HCT116 (cell line): ENCODE results near the gene THSD8. TPM values are rescaled to one million over a fixed set of nuclear protein-coding genes. Genes with fewer than 3 reads are reported as not detected.

Source experiments
- ATAC-seq: fragments of 200-7000 bp; cut with Tn5 transposase; 2 replicates; pipeline ENCODE4 v1.9.1; 2020; ENCODE audit warnings: mild to moderate bottlenecking, moderate library complexity
- BruUV-seq: library from RNA; stranded (reverse); fragments of 400-500 nt; replicated peaks from 2 replicates; lab custom pipeline; 2021; lab: Mats Ljungman, UMichigan
- CTCF ChIA-PET: fragments of 300-600 bp; sonication (Branson Sonifier 250); formaldehyde crosslinking; loops from one replicate; lab custom pipeline; 2021; ENCODE audit warnings: antibody characterized with exemption; lab: Charles Lee
- POLR2A ChIA-PET: fragments of 300-600, 350-600 bp; sonication (Branson Sonifier 250); formaldehyde crosslinking; loops from one replicate; lab custom pipeline; 2021; ENCODE audit warnings: antibody characterized with exemption; lab: Charles Lee
- RAD21 ChIA-PET, 2 experiments: fragments of 300-600 bp; sonication (Branson Sonifier 250); formaldehyde crosslinking; loops; one replicate each; lab custom pipeline; 2023; ENCODE audit warnings: low total read pairs in 2 of 2; ENCODE audit not compliant: uncharacterized antibody in 2 of 2, unreplicated experiment in 2 of 2, low non-redundant PET in 1 of 2; lab: Charles Lee
- DNase-seq: peaks from one replicate; pipeline ENCODE4 v3.0.0-alpha.2; 2010; ENCODE audit warnings: low read depth, low spot score
- H2AFZ ChIP-seq: fragments of 200-600 bp; shearing (Covaris generic), sonication (generic); 2 replicates; pipeline ENCODE4 v1.6.1; 2017; ENCODE audit warnings: low read depth, mixed run types, mixed read lengths, antibody characterized with exemption, low read length; ENCODE audit not compliant: poor library complexity, severe bottlenecking
- H3K27ac ChIP-seq: 2 replicates; pipeline ENCODE4 v1.5.1; 2012; ENCODE audit warnings: low read depth, low read length
- H3K27me3 ChIP-seq: fragments of 200-600 bp; sonication (generic); 2 replicates; pipeline ENCODE4 v1.6.1; 2016; ENCODE audit warnings: mixed run types, low read length, mixed read lengths; ENCODE audit not compliant: insufficient read depth
- H3K36me3 ChIP-seq, 2 experiments: fragments of 200-500 bp in 1 of 2; fragments of 200-600 bp in 1 of 2; sonication (Bioruptor generic) in 1 of 2; sonication (generic) in 1 of 2; 2 replicates each; pipeline versions ENCODE4 v1.5.1 to v1.6.1; 2014 to 2016; ENCODE audit warnings: low read length in 2 of 2, inconsistent platforms in 1 of 2, mixed read lengths in 1 of 2, mixed run types in 1 of 2; ENCODE audit not compliant: insufficient read depth in 2 of 2, control insufficient read depth in 1 of 2
- H3K4me1 ChIP-seq, 2 experiments: fragments of 200-600 bp in 1 of 2; sonication (generic) in 1 of 2; 2 replicates each; pipeline versions ENCODE4 v1.5.1 to v1.6.1; 2012 to 2017; ENCODE audit warnings: low read length in 2 of 2, inconsistent platforms in 1 of 2, mild to moderate bottlenecking in 1 of 2, mixed read lengths in 1 of 2, mixed run types in 1 of 2, moderate library complexity in 1 of 2; ENCODE audit not compliant: insufficient read depth in 2 of 2, control insufficient read depth in 1 of 2
- H3K4me2 ChIP-seq: fragments of 200-600 bp; sonication (generic); 2 replicates; pipeline ENCODE4 v1.6.1; 2017; ENCODE audit warnings: mixed run types, low read length, mixed read lengths
- H3K4me3 ChIP-seq, 2 experiments: fragments of 200-600 bp in 1 of 2; sonication (generic) in 1 of 2; replicated peaks in 1 of 2; 2 replicates each; pipeline ENCODE4 v1.5.1; 2011 to 2016; ENCODE audit warnings: low read length in 2 of 2, control low read depth in 1 of 2, low read depth in 1 of 2, mild to moderate bottlenecking in 1 of 2, mixed read lengths in 1 of 2, mixed run types in 1 of 2
- H3K79me2 ChIP-seq: fragments of 200-600 bp; sonication (generic); 2 replicates; pipeline ENCODE4 v1.6.1; 2017; ENCODE audit warnings: mild to moderate bottlenecking, mixed run types, low read length, moderate library complexity, mixed read lengths; ENCODE audit not compliant: insufficient read depth
- H3K9ac ChIP-seq: fragments of 200-600 bp; sonication (generic); 2 replicates; pipeline ENCODE4 v1.6.1; 2016; ENCODE audit warnings: low read length, mixed read lengths
- H3K9me2 ChIP-seq: fragments of 200-600 bp; sonication (generic), shearing (Covaris generic); 2 replicates; pipeline ENCODE4 v1.6.1; 2017; ENCODE audit warnings: mixed run types, mild to moderate bottlenecking, moderate library complexity; ENCODE audit not compliant: insufficient read depth
- H3K9me3 ChIP-seq, 2 experiments: fragments of 200-500 bp in 1 of 2; fragments of 200-600 bp in 1 of 2; sonication (Bioruptor generic) in 1 of 2; sonication (generic) in 1 of 2; 2 replicates each; pipeline ENCODE4 v1.6.1; 2014 to 2017; ENCODE audit warnings: low read length in 2 of 2, mixed read lengths in 2 of 2, inconsistent platforms in 1 of 2, low read depth in 1 of 2, mild to moderate bottlenecking in 1 of 2, mixed run types in 1 of 2, moderate library complexity in 1 of 2; ENCODE audit not compliant: control insufficient read depth in 1 of 2, insufficient read depth in 1 of 2
- H4K20me1 ChIP-seq: fragments of 200-600 bp; sonication (generic), shearing (Covaris generic); 2 replicates; pipeline ENCODE4 v1.6.1; 2017; ENCODE audit warnings: mixed run types, mild to moderate bottlenecking, moderate library complexity; ENCODE audit not compliant: insufficient read depth
- CBX3 ChIP-seq: IDR thresholded peaks from 2 replicates; pipeline ENCODE4 v1.6.1; 2012; ENCODE audit warnings: low read depth
- CTCF ChIP-seq, 3 experiments: fragments of 200-600 bp in 1 of 3; sonication (generic) in 1 of 3; IDR thresholded peaks in 2 of 3; conservative IDR thresholded peaks in 1 of 3; 2 replicates each; pipeline ENCODE4 v1.5.1; 2012 to 2017; ENCODE audit warnings: low read depth in 2 of 3, low read length in 2 of 3, antibody characterized with exemption in 1 of 3, borderline replicate concordance in 1 of 3, control low read depth in 1 of 3, mild to moderate bottlenecking in 1 of 3, mixed read lengths in 1 of 3, mixed run types in 1 of 3, moderate library complexity in 1 of 3; ENCODE audit not compliant: insufficient read depth in 1 of 3
- EZH2 ChIP-seq: fragments of 200-600 bp; sonication (generic); IDR thresholded peaks from 2 replicates; pipeline ENCODE4 v1.6.1; 2017; ENCODE audit warnings: antibody characterized with exemption, mixed run types
- MAX ChIP-seq: IDR thresholded peaks from 2 replicates; pipeline ENCODE4 v1.6.1; 2012
- POLR2AphosphoS5 ChIP-seq: IDR thresholded peaks from 2 replicates; pipeline ENCODE4 v1.6.1; 2011; ENCODE audit warnings: mild to moderate bottlenecking, low read depth, low read length, moderate library complexity
- RAD21 ChIP-seq: IDR thresholded peaks from 2 replicates; pipeline ENCODE4 v1.6.1; 2012; ENCODE audit warnings: low read depth, mild to moderate bottlenecking
- TCF7L2 ChIP-seq: IDR thresholded peaks from 2 replicates; pipeline ENCODE4 v1.7.0; 2011; ENCODE audit warnings: borderline replicate concordance, inconsistent platforms; ENCODE audit not compliant: insufficient read depth, insufficient read length; ENCODE audit errors: extremely low read depth
- YY1 ChIP-seq: IDR thresholded peaks from 2 replicates; pipeline ENCODE4 v1.6.1; 2011; ENCODE audit warnings: low read length, low read depth, moderate library complexity, mild to moderate bottlenecking; ENCODE audit not compliant: insufficient replicate concordance; ENCODE audit errors: extremely low read depth
- intact Hi-C: fragments of 100-400 bp; cut with micrococcal nuclease; formaldehyde crosslinking; loops from 2 replicates; pipeline ENCODE4 v1.10.0; 2022
- total RNA-seq: library from RNA; stranded (reverse); gene quantifications from one replicate; pipeline ENCODE4 v1.2.1, GENCODE V29; 2021; ENCODE audit not compliant: unreplicated experiment

Gene THSD8
- total RNA-seq, 1 experiment from 2014 or later = 33.3 TPM

GRCh38 chr19:12757544-12758274 is 44.2 kb upstream of the THSD8 start:
- peak overlapping the region; percentile 74 for H2AFZ ChIP-seq

More at GRCh38 chr19:12757544-12758274, 44.2 kb upstream of the THSD8 start:
- Histone ChIP-seq H3K9me3 (no peaks in the 10 kb centered on the region), H3K4me1 (peaks cover 4 to 13% of the 10 kb centered on the region in 2 experiments; a peak in 3 of 4 replicates), H3K27ac (peak overlapping the region; percentile 31; the same call in 1 of the 2 replicates), H3K79me2 (no peaks in the 10 kb centered on the region), H3K9ac (peak overlapping the region; percentile 50), H3K4me3 (peak overlapping the region; percentile 33 to 55), H4K20me1 (no peaks in the 10 kb centered on the region), H3K27me3 (no peaks in the 10 kb centered on the region), H3K9me2 (no peaks in the 10 kb centered on the region), H3K36me3 (no peaks in the 10 kb centered on the region), H3K4me2 (peak overlapping the region; percentile 93)
- RAD21 ChIA-PET = interaction anchor here in 1 of 2 experiments (0.5 to 1.0 kb wide), 3 partner anchors 9 to 115 kb away, joined by 3 read pairs; no protein-coding TSS in a partner anchor
- peak; percentile 52 for DNase-seq
- CTCF ChIA-PET = interaction anchor here (0.5 to 6.1 kb wide), 30 partner anchors 9 to 207 kb away, joined by 3 to 87 read pairs (median 4); partner anchors contain the start of genes DNASE2, GCDH, GET3 and JUNB
- intact Hi-C loops = loop anchor here (1.0 kb wide), 1 partner anchor 40 kb away; no protein-coding TSS in a partner anchor
- POLR2A ChIA-PET = interaction anchor here (0.6 to 1.4 kb wide), 9 partner anchors 8 to 72 kb away, joined by 3 to 6 read pairs (median 3); partner anchors contain the start of genes GET3, JUNB and RNASEH2A
- no TSS peak for BruUV-seq
- peak; percentile 87 for ATAC-seq
- TF ChIP-seq EZH2 = no peak
- peak; percentile 24; the same call in 1 of the 2 replicates for TF ChIP-seq POLR2AphosphoS5
- peak; percentile 47 for TF ChIP-seq YY1
- peak; percentile 44 for TF ChIP-seq TCF7L2
- peak; percentile 64 for TF ChIP-seq RAD21
- no peak for TF ChIP-seq CBX3
- peak; percentile 72 to 94 (median 88) for TF ChIP-seq CTCF (IDR thresholded peaks at IDR 0.05 in 2 of 3, conservative IDR thresholded peaks at IDR 0.05 in 1 of 3; ENCODE audit: borderline replicate concordance in 1 of 3, insufficient read depth in 1 of 3, low read depth in 2 of 3, low read length in 2 of 3)
- no peak for TF ChIP-seq MAX
- TF ChIP-seq, all 23 proteins: peak for 5
